K562 (cell line): ENCODE measurements around the gene LPAR3. TPM values are rescaled to one million over a fixed set of nuclear protein-coding genes. Genes with fewer than 3 reads are reported as not detected.

Source experiments
- ATAC-seq: fragments of 200-7000 bp; cut with Tn5 transposase; 3 replicates; pipeline ENCODE4 v1.9.1; 2020; ENCODE audit warnings: moderate library complexity
- BruUV-seq: library from RNA; stranded (reverse); fragments of 400-500 nt; replicated peaks from 2 replicates; lab custom pipeline; 2021; lab: Mats Ljungman, UMichigan
- CTCF ChIA-PET: fragments of 300-600 bp; formaldehyde crosslinking; extraction: SDS; loops from one replicate; lab custom pipeline; 2021; ENCODE audit warnings: low intra/inter-chr PET ratio; lab: Yijun Ruan, JAX
- POLR2A ChIA-PET: fragments of 300-600, 350-650 bp; sonication (Branson Sonifier 250); formaldehyde crosslinking; extraction: SDS; loops from one replicate; lab custom pipeline; 2021; ENCODE audit warnings: antibody characterized with exemption, inconsistent platforms; lab: Yijun Ruan, JAX
- DNase-seq, 4 experiments: peaks; one replicate each; pipeline versions ENCODE4 v3.0.0 to v3.0.0-alpha.2; 2011 to 2018; ENCODE audit warnings: low spot score in 3 of 4, mixed read lengths in 3 of 4; ENCODE audit errors: extremely low read depth in 1 of 4
- FAIRE-seq: peaks from 2 replicates; lab custom pipeline; 2011; peaks lifted over from hg19 to GRCh38; lab: Jason Lieb, UNC
- H2AFZ ChIP-seq: 2 replicates; pipeline ENCODE4 v1.6.0; 2011; ENCODE audit warnings: low read depth, low read length, control low read depth, inconsistent platforms
- H3K27ac ChIP-seq: fragments of 200-600 bp; 3 replicates; pipeline ENCODE4 v1.8.0; 2011; ENCODE audit warnings: low read depth, mild to moderate bottlenecking, control low read depth, inconsistent platforms, low read length, moderate library complexity, mixed read lengths; ENCODE audit errors: extremely low read depth
- H3K27me3 ChIP-seq, 2 experiments: fragments of 300-600 bp in 1 of 2; 2 replicates in 1 of 2; 3 replicates in 1 of 2; pipeline versions ENCODE4 v1.6.0 to v1.8.0; 2011; ENCODE audit warnings: inconsistent platforms in 2 of 2, low read length in 2 of 2, mild to moderate bottlenecking in 1 of 2, mixed read lengths in 1 of 2, moderate library complexity in 1 of 2; ENCODE audit not compliant: control insufficient read depth in 2 of 2, insufficient read depth in 2 of 2
- H3K36me3 ChIP-seq: fragments of 300-600 bp; 3 replicates; pipeline ENCODE4 v1.8.0; 2011; ENCODE audit warnings: mild to moderate bottlenecking, low read length, inconsistent platforms; ENCODE audit not compliant: control insufficient read depth, insufficient read depth
- H3K4me1 ChIP-seq, 2 experiments: fragments of 200-600 bp in 1 of 2; replicated peaks in 1 of 2; 2 replicates in 1 of 2; 3 replicates in 1 of 2; pipeline versions ENCODE4 v1.5.1 to v1.8.0; 2011; ENCODE audit warnings: inconsistent platforms in 2 of 2, low read length in 2 of 2, mild to moderate bottlenecking in 1 of 2, mixed read lengths in 1 of 2, moderate library complexity in 1 of 2; ENCODE audit not compliant: control insufficient read depth in 2 of 2, insufficient read depth in 2 of 2
- H3K4me2 ChIP-seq: 2 replicates; pipeline ENCODE4 v1.6.1; 2011; ENCODE audit warnings: low read length, control low read depth, inconsistent platforms, mixed read lengths; ENCODE audit not compliant: insufficient read depth
- H3K4me3 ChIP-seq: fragments of 200-600 bp; sonication (generic), shearing (Covaris generic); 2 replicates; pipeline ENCODE4 v1.5.1; 2016; ENCODE audit warnings: control low read depth, inconsistent platforms
- H3K79me2 ChIP-seq: fragments of 200-600 bp; 3 replicates; pipeline ENCODE4 v1.8.0; 2011; ENCODE audit warnings: low read length, inconsistent platforms; ENCODE audit not compliant: control insufficient read depth, insufficient read depth
- H3K9ac ChIP-seq, 2 experiments: 2 replicates each; pipeline versions ENCODE4 v1.6.0 to v1.6.1; 2011; ENCODE audit warnings: low read depth in 2 of 2, low read length in 2 of 2, control low read depth in 1 of 2, inconsistent platforms in 1 of 2, mild to moderate bottlenecking in 1 of 2, mixed read lengths in 1 of 2; ENCODE audit not compliant: insufficient read depth in 1 of 2
- H3K9me1 ChIP-seq: one replicate; pipeline ENCODE4 v1.6.0; 2011; ENCODE audit warnings: inconsistent platforms, mild to moderate bottlenecking, low read length, moderate library complexity; ENCODE audit not compliant: control insufficient read depth, insufficient read depth
- H3K9me3 ChIP-seq: replicated peaks from 2 replicates; pipeline ENCODE4 v1.5.1; 2011; ENCODE audit warnings: low read depth, low read length, inconsistent platforms; ENCODE audit not compliant: control insufficient read depth, insufficient read depth
- H4K20me1 ChIP-seq: replicated peaks from 2 replicates; pipeline ENCODE4 v1.6.1; 2011; ENCODE audit warnings: low read length, inconsistent platforms, mixed read lengths; ENCODE audit not compliant: control insufficient read depth, insufficient read depth
- CHD1 ChIP-seq: fragments of 200-600 bp; sonication (generic); IDR thresholded peaks from one replicate; pipeline ENCODE4 v1.6.1; 2012; ENCODE audit warnings: mild to moderate bottlenecking, moderate library complexity, low read length, inconsistent platforms
- SMAD2 ChIP-seq: fragments of 150-350 bp; IDR thresholded peaks from 2 replicates; pipeline ENCODE4 v1.6.1; 2014; ENCODE audit warnings: low read depth, mild to moderate bottlenecking, low read length
- ZBTB7A ChIP-seq: IDR thresholded peaks from 2 replicates; pipeline ENCODE4 v1.6.1; 2011; ENCODE audit warnings: low read depth, mild to moderate bottlenecking, low read length, moderate library complexity, borderline replicate concordance; ENCODE audit not compliant: control insufficient read depth
- WGBS: fragments of 100-300 bp; shearing (Covaris generic); methylation state at CpG from one replicate; pipeline ENCODE4 v1.1.6; 2016; ENCODE audit warnings: low coverage, mixed read lengths; ENCODE audit not compliant: insufficient coverage; ENCODE audit errors: missing lambda C conversion rate; 5-methylcytosine and 5-hydroxymethylcytosine counted together
- in situ Hi-C: fragments of 300-500 bp; cut with MboI; formaldehyde crosslinking; loops from 4 replicates; pipeline ENCODE4 v1.15.0; 2018; ENCODE audit warnings: inconsistent platforms, mixed read lengths
- intact Hi-C: fragments of 100-400 bp; cut with micrococcal nuclease; formaldehyde crosslinking; loops from 2 replicates; pipeline ENCODE4 v1.14.2; 2022
- polyA plus RNA-seq, 8 experiments: library from polyadenylated mRNA; depleted of rRNA in 4 of 8; stranded (reverse) in 5 of 8; unstranded in 3 of 8; fragments of >200 nt; fragmentation: Nextera tagmentation in 2 of 8; fragmentation: Illumina TruSeq in 1 of 8; extraction: Ambion mirVana in 2 of 8; extraction: Trizol in 1 of 8; gene quantifications; 2 replicates each; pipeline versions ENCODE4 v1.2.1 to v1.2.3, GENCODE V29; 2011 to 2014; ENCODE audit warnings: inconsistent platforms in 1 of 8, missing spikeins in 1 of 8
- total RNA-seq, 7 experiments: library from RNA; depleted of rRNA in 6 of 7; stranded (reverse); fragments of >200 nt in 6 of 7; fragmentation: Illumina TruSeq in 2 of 7; extraction: Trizol in 2 of 7; gene quantifications; 2 replicates each; pipeline versions ENCODE4 v1.2.1 to v1.2.3, GENCODE V29; 2011 to 2021; ENCODE audit warnings: low replicate concordance in 1 of 7
- TF ChIP-seq, protein P1 (sequence below): fragments of 250-450 bp; sonication (Bioruptor Pico); IDR thresholded peaks from 2 replicates; pipeline ENCODE4 v1.8.0; 2022; ENCODE audit warnings: inconsistent platforms, mild to moderate bottlenecking, moderate library complexity, borderline replicate concordance
- TF ChIP-seq, protein P2 (sequence below), 2 experiments: fragments of 450-650 bp; formaldehyde crosslinking in 1 of 2; IDR thresholded peaks; 2 replicates each; pipeline versions ENCODE4 v1.4.0 to v1.6.1; 2014 to 2020; ENCODE audit warnings: mild to moderate bottlenecking in 2 of 2, borderline replicate concordance in 1 of 2, low read depth in 1 of 2

LPAR3 gene
- total and polyA plus RNA-seq, 9 of the 15 experiments (the other 6 are each of a cell fraction or from before 2014, with no cell fraction given) = 0.11 TPM; not detected in 8

DNA sequence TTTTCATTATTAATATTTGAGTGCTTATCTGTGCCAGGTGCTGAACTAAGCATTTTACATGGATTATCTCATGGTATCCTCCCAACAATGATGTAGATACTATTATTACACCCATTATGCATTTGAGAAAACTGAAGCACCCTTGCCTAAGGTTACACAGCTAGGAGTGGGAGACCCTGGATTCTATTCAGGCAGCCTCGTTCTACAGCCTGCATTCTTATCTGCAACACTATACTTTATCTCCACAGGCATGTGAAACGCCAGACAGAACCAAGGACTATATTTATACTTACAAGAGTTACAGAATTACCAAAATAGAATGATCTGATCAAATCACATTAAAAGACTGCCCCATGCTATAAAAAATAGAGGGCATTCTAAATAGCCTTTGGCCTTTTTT is 22.4 kb downstream of the LPAR3 start:
- Histone ChIP-seq H3K9ac (no peak overlapping the region), H3K4me1 (no peaks in the 10 kb centered on the region), H3K9me1 (no peaks in the 10 kb centered on the region), H3K4me3 (no peak overlapping the region), H2AFZ (no peak overlapping the region), H3K79me2 (no peaks in the 10 kb centered on the region), H4K20me1 (no peaks in the 10 kb centered on the region), H3K9me3 (no peaks in the 10 kb centered on the region), H3K4me2 (no peak overlapping the region), H3K27ac (no peak overlapping the region), H3K36me3 (no peaks in the 10 kb centered on the region), H3K27me3 (peaks cover 7 to 8% of the 10 kb centered on the region in 2 experiments; a peak in 4 of 5 replicates)
- no peak for FAIRE-seq
- in situ Hi-C loops (no loop called here), intact Hi-C loops (no loop called here)
- TF ChIP-seq, protein P1, sequence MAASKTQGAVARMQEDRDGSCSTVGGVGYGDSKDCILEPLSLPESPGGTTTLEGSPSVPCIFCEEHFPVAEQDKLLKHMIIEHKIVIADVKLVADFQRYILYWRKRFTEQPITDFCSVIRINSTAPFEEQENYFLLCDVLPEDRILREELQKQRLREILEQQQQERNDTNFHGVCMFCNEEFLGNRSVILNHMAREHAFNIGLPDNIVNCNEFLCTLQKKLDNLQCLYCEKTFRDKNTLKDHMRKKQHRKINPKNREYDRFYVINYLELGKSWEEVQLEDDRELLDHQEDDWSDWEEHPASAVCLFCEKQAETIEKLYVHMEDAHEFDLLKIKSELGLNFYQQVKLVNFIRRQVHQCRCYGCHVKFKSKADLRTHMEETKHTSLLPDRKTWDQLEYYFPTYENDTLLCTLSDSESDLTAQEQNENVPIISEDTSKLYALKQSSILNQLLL (CRISPR knock-in tag) = no peak
- TF ChIP-seq CHD1 (no peak), ZBTB7A (no peak), SMAD2 (no peak)
- TF ChIP-seq, protein P2, sequence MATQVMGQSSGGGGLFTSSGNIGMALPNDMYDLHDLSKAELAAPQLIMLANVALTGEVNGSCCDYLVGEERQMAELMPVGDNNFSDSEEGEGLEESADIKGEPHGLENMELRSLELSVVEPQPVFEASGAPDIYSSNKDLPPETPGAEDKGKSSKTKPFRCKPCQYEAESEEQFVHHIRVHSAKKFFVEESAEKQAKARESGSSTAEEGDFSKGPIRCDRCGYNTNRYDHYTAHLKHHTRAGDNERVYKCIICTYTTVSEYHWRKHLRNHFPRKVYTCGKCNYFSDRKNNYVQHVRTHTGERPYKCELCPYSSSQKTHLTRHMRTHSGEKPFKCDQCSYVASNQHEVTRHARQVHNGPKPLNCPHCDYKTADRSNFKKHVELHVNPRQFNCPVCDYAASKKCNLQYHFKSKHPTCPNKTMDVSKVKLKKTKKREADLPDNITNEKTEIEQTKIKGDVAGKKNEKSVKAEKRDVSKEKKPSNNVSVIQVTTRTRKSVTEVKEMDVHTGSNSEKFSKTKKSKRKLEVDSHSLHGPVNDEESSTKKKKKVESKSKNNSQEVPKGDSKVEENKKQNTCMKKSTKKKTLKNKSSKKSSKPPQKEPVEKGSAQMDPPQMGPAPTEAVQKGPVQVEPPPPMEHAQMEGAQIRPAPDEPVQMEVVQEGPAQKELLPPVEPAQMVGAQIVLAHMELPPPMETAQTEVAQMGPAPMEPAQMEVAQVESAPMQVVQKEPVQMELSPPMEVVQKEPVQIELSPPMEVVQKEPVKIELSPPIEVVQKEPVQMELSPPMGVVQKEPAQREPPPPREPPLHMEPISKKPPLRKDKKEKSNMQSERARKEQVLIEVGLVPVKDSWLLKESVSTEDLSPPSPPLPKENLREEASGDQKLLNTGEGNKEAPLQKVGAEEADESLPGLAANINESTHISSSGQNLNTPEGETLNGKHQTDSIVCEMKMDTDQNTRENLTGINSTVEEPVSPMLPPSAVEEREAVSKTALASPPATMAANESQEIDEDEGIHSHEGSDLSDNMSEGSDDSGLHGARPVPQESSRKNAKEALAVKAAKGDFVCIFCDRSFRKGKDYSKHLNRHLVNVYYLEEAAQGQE (IDR thresholded peaks at IDR 0.05; ENCODE audit: borderline replicate concordance) = no peak
- TF ChIP-seq, protein P2 (CRISPR knock-in tag; IDR thresholded peaks at IDR 0.05; ENCODE audit: low read depth) = no peak
- WGBS = 6% methylated on average over 2 of the region's 2 CpGs
- ChIA-PET CTCF (no interaction called here), POLR2A (interaction anchor here (0.7 kb wide), 1 partner anchor 50 kb away, joined by 4 read pairs; no protein-coding TSS in a partner anchor)
- DNase-seq = no peak
- ATAC-seq = no peak
- no TSS peak for BruUV-seq
